K562 (cell line): ENCODE data around the gene METTL22. TPM values are rescaled to one million over a fixed set of nuclear protein-coding genes. Genes with fewer than 3 reads are reported as not detected.

Experiments
- ATF1 ChIP-seq, 2 experiments: fragments of 450-650 bp in 1 of 2; IDR thresholded peaks; 2 replicates each; pipeline ENCODE4 v1.6.1; 2016; ENCODE audit warnings: missing compliant biosample characterization in 1 of 2, missing genetic modification characterization in 1 of 2
- CC2D1A ChIP-seq: fragments of 450-650 bp; IDR thresholded peaks from 2 replicates; pipeline ENCODE4 v1.6.1; 2017; ENCODE audit warnings: mild to moderate bottlenecking
- DDX20 ChIP-seq: fragments of 450-650 bp; IDR thresholded peaks from 2 replicates; pipeline ENCODE4 v1.6.1; 2016; ENCODE audit warnings: missing genetic modification characterization, low read depth, mild to moderate bottlenecking, missing compliant biosample characterization, moderate library complexity
- EGR1 ChIP-seq: fragments of 450-650 bp; conservative IDR thresholded peaks from 2 replicates; pipeline ENCODE4 v1.6.1; 2017; ENCODE audit warnings: mild to moderate bottlenecking
- EP300 ChIP-seq: IDR thresholded peaks from 2 replicates; pipeline ENCODE4 v1.6.1; 2012; ENCODE audit warnings: low read length, improper control_type of control experiment
- HDAC1 ChIP-seq, 2 experiments: fragments of 450-650 bp; IDR thresholded peaks; 2 replicates each; pipeline ENCODE4 v1.6.1; 2016 to 2017; ENCODE audit warnings: inconsistent platforms in 1 of 2, mild to moderate bottlenecking in 1 of 2, moderate library complexity in 1 of 2
- MAZ ChIP-seq, 2 experiments: fragments of 450-650 bp in 1 of 2; sonication (generic) in 1 of 2; formaldehyde crosslinking; IDR thresholded peaks in 1 of 2; conservative IDR thresholded peaks in 1 of 2; 2 replicates each; pipeline versions ENCODE4 v1.4.0 to v1.5.0; 2020; ENCODE audit warnings: mild to moderate bottlenecking in 1 of 2, missing genetic modification reagents in 1 of 2
- NFIC ChIP-seq: fragments of 450-650 bp; IDR thresholded peaks from 2 replicates; pipeline ENCODE4 v1.6.1; 2017; ENCODE audit warnings: mild to moderate bottlenecking, inconsistent platforms
- RFX1 ChIP-seq: fragments of 450-650 bp; IDR thresholded peaks from 2 replicates; pipeline ENCODE4 v1.6.1; 2016; ENCODE audit warnings: mild to moderate bottlenecking, moderate library complexity
- SETDB1 ChIP-seq: IDR thresholded peaks from one replicate; pipeline ENCODE4 v1.6.1; 2012; ENCODE audit warnings: low read length, control low read depth, inconsistent platforms
- SNIP1 ChIP-seq: fragments of 450-650 bp; IDR thresholded peaks from 2 replicates; pipeline ENCODE4 v1.7.1; 2017; ENCODE audit warnings: low read depth, mild to moderate bottlenecking
- SP1 ChIP-seq: sonication (generic); formaldehyde crosslinking; IDR thresholded peaks from 2 replicates; pipeline ENCODE4 v1.8.1; 2022; ENCODE audit warnings: mild to moderate bottlenecking, missing genetic modification reagents
- TSHZ1 ChIP-seq: fragments of 250-450 bp; sonication (Bioruptor Pico); IDR thresholded peaks from 2 replicates; pipeline ENCODE4 v1.4.0; 2020; ENCODE audit warnings: mild to moderate bottlenecking, moderate library complexity
- YY1 ChIP-seq, 3 experiments: IDR thresholded peaks; 2 replicates each; pipeline ENCODE4 v1.6.1; 2011; ENCODE audit warnings: low read length in 2 of 3, mild to moderate bottlenecking in 2 of 3, moderate library complexity in 2 of 3, borderline replicate concordance in 1 of 3, control low read depth in 1 of 3, low read depth in 1 of 3; ENCODE audit not compliant: insufficient read depth in 3 of 3, insufficient replicate concordance in 2 of 3, control insufficient read depth in 1 of 3, insufficient read length in 1 of 3; ENCODE audit errors: extremely low read depth in 1 of 3
- ZBTB7A ChIP-seq: IDR thresholded peaks from 2 replicates; pipeline ENCODE4 v1.6.1; 2011; ENCODE audit warnings: low read depth, mild to moderate bottlenecking, low read length, moderate library complexity, borderline replicate concordance; ENCODE audit not compliant: control insufficient read depth
- ZC3H8 ChIP-seq: fragments of 450-650 bp; IDR thresholded peaks from 2 replicates; pipeline ENCODE4 v1.6.1; 2017
- ZKSCAN1 ChIP-seq: fragments of 150-350 bp; IDR thresholded peaks from 2 replicates; pipeline ENCODE4 v1.6.1; 2016; ENCODE audit warnings: low read depth, low read length
- ZKSCAN8 ChIP-seq: fragments of 200-800 bp; sonication (Bioruptor generic); IDR thresholded peaks from 2 replicates; pipeline ENCODE4 v1.6.1; 2016; ENCODE audit warnings: missing genetic modification characterization, missing compliant biosample characterization
- ZNF24 ChIP-seq: fragments of 450-650 bp; IDR thresholded peaks from 2 replicates; pipeline ENCODE4 v1.6.1; 2016
- ZNF408 ChIP-seq: fragments of 250-450 bp; sonication (Bioruptor Pico); IDR thresholded peaks from 2 replicates; pipeline ENCODE4 v1.4.0; 2020; ENCODE audit warnings: low read depth, mild to moderate bottlenecking, moderate library complexity
- ZNF551 ChIP-seq: fragments of 250-450 bp; sonication (Bioruptor Pico); IDR thresholded peaks from 2 replicates; pipeline ENCODE4 v1.5.0; 2021; ENCODE audit warnings: mild to moderate bottlenecking, moderate library complexity
- ZNF583 ChIP-seq: fragments of 250-450 bp; sonication (Bioruptor Pico); IDR thresholded peaks from 2 replicates; pipeline ENCODE4 v1.4.0; 2020
- ZNF699 ChIP-seq: fragments of 250-450 bp; sonication (Bioruptor Pico); IDR thresholded peaks from 2 replicates; pipeline ENCODE4 v1.8.0; 2021; ENCODE audit warnings: mild to moderate bottlenecking, moderate library complexity; ENCODE audit not compliant: insufficient replicate concordance
- ZNF79 ChIP-seq: fragments of 250-450 bp; sonication (Bioruptor Pico); IDR thresholded peaks from 2 replicates; pipeline ENCODE4 v1.4.0; 2020; ENCODE audit warnings: low read depth, mild to moderate bottlenecking, moderate library complexity
- ZSCAN29 ChIP-seq: fragments of 450-650 bp; IDR thresholded peaks from 2 replicates; pipeline ENCODE4 v1.6.1; 2017
- polyA plus RNA-seq, 8 experiments: library from polyadenylated mRNA; depleted of rRNA in 4 of 8; stranded (reverse) in 5 of 8; unstranded in 3 of 8; fragments of >200 nt; fragmentation: Nextera tagmentation in 2 of 8; fragmentation: Illumina TruSeq in 1 of 8; extraction: Ambion mirVana in 2 of 8; extraction: Trizol in 1 of 8; gene quantifications; 2 replicates each; pipeline versions ENCODE4 v1.2.1 to v1.2.3, GENCODE V29; 2011 to 2014; ENCODE audit warnings: inconsistent platforms in 1 of 8, missing spikeins in 1 of 8
- total RNA-seq, 7 experiments: library from RNA; depleted of rRNA in 6 of 7; stranded (reverse); fragments of >200 nt in 6 of 7; fragmentation: Illumina TruSeq in 2 of 7; extraction: Trizol in 2 of 7; gene quantifications; 2 replicates each; pipeline versions ENCODE4 v1.2.1 to v1.2.3, GENCODE V29; 2011 to 2021; ENCODE audit warnings: low replicate concordance in 1 of 7
- TF ChIP-seq, protein P1 (sequence below): IDR thresholded peaks from 2 replicates; pipeline ENCODE4 v1.6.1; 2011; ENCODE audit not compliant: insufficient read length; ENCODE audit errors: extremely low read depth
- TF ChIP-seq, protein P2 (sequence below): sonication (generic); formaldehyde crosslinking; IDR thresholded peaks from 2 replicates; pipeline ENCODE4 v1.5.0; 2020; ENCODE audit warnings: missing genetic modification reagents

METTL22 gene
- total and polyA plus RNA-seq, 9 of the 15 experiments (the other 6 are each of a cell fraction or from before 2014, with no cell fraction given): 6.9 to 33.2 (median 18.5) TPM

DNA sequence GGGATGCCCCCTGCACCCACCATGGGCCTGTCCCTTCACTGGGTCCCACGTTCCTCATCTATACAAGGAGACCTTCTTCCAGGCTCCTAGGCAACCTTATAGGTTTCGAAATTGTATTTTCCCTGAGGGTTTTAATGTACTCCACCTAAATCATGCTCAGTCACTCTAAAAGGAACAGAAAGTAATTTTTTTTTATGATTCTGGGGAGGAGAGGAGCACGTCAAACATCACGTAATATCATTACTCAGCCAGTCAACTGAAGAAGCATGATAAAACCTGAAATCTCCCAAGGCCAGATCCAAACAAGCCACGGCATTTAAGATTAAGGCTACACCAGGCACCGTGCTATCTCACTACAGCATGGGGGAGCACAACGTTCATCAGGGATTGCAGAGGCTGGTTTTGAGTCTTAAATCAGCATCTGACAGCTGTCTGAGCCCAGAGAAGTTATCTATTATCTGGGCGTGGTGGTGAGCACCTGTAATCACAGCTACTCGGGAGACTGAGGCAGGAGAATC is 27.3 kb upstream of the METTL22 start (continued):
- peak; percentile 87 for TF ChIP-seq EP300
- TF ChIP-seq ZNF24: no peak
- TF ChIP-seq ZNF699 (CRISPR knock-in tag): no peak
- TF ChIP-seq NFIC: peak; percentile 92
- no peak for TF ChIP-seq SNIP1
- TF ChIP-seq ZNF408 (CRISPR knock-in tag): no peak
- TF ChIP-seq SP1 (CRISPR knock-in tag): no peak
- TF ChIP-seq EGR1: no peak
- TF ChIP-seq ATF1 (CRISPR knock-in tag; IDR thresholded peaks at IDR 0.05): no peak
- peak; percentile 80 for TF ChIP-seq ATF1 (tag; IDR thresholded peaks at IDR 0.05)
- TF ChIP-seq ZBTB7A: no peak
- TF ChIP-seq HDAC1 (IDR thresholded peaks at IDR 0.05): peak in 1 of 2 experiments; percentile 89; a peak in 2 of 4 replicates
- TF ChIP-seq SETDB1: no peak
- no peak for TF ChIP-seq YY1 (IDR thresholded peaks at IDR 0.05; ENCODE audit: borderline replicate concordance in 1 of 3, control insufficient read depth in 1 of 3, extremely low read depth in 1 of 3, insufficient read depth in 3 of 3, insufficient read length in 1 of 3, insufficient replicate concordance in 2 of 3, low read depth in 1 of 3, low read length in 2 of 3)
- no peak for TF ChIP-seq ZNF79 (CRISPR knock-in tag)
- no peak for TF ChIP-seq ZC3H8
- TF ChIP-seq ZSCAN29: no peak
- TF ChIP-seq, protein P1, sequence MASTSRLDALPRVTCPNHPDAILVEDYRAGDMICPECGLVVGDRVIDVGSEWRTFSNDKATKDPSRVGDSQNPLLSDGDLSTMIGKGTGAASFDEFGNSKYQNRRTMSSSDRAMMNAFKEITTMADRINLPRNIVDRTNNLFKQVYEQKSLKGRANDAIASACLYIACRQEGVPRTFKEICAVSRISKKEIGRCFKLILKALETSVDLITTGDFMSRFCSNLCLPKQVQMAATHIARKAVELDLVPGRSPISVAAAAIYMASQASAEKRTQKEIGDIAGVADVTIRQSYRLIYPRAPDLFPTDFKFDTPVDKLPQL: no peak
- TF ChIP-seq ZNF551 (CRISPR knock-in tag): no peak
- TF ChIP-seq ZNF583 (CRISPR knock-in tag): no peak
- TF ChIP-seq ZKSCAN8 (CRISPR knock-in tag): peak; percentile 86; the same call in 1 of the 2 replicates
- TF ChIP-seq, protein P2, sequence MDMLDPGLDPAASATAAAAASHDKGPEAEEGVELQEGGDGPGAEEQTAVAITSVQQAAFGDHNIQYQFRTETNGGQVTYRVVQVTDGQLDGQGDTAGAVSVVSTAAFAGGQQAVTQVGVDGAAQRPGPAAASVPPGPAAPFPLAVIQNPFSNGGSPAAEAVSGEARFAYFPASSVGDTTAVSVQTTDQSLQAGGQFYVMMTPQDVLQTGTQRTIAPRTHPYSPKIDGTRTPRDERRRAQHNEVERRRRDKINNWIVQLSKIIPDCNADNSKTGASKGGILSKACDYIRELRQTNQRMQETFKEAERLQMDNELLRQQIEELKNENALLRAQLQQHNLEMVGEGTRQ: no peak
- no peak for TF ChIP-seq MAZ (CRISPR knock-in tag; conservative IDR thresholded peaks at IDR 0.05 in 1 of 2, IDR thresholded peaks at IDR 0.05 in 1 of 2)
- no peak for TF ChIP-seq DDX20 (tag)
- no peak for TF ChIP-seq ZKSCAN1
- TF ChIP-seq TSHZ1 (CRISPR knock-in tag): no peak
- no peak for TF ChIP-seq RFX1
- TF ChIP-seq CC2D1A: peak; percentile 92; the same call in 1 of the 2 replicates
